Aorta (tissue), 5 donors: ENCODE results near the gene RP2. TPM values are rescaled to one million over a fixed set of nuclear protein-coding genes. Genes with fewer than 3 reads are reported as not detected.

ENCODE experiments used
- ATAC-seq: fragments of 200-7000 bp; cut with Tn5 transposase; one replicate; pipeline ENCODE4 v1.9.1; 2022; ENCODE audit warnings: moderate library complexity; ENCODE audit not compliant: low FRiP score
- DNase-seq, 2 donors: peaks; one replicate each; pipeline ENCODE4 v3.0.0-alpha.2; 2020
- H3K27ac ChIP-seq, 2 donors: one replicate each; pipeline ENCODE4 v1.5.1; 2013; ENCODE audit warnings: low read length in 2 of 2, mild to moderate bottlenecking in 2 of 2, moderate library complexity in 2 of 2, control low read depth in 1 of 2, inconsistent platforms in 1 of 2, low read depth in 1 of 2
- H3K27me3 ChIP-seq, 2 donors: one replicate each; pipeline ENCODE4 v1.6.1; 2013; ENCODE audit warnings: control low read depth in 1 of 2, low read length in 1 of 2, mild to moderate bottlenecking in 1 of 2, moderate library complexity in 1 of 2; ENCODE audit not compliant: insufficient read depth in 2 of 2, control insufficient read depth in 1 of 2
- H3K36me3 ChIP-seq, 2 donors: one replicate each; pipeline ENCODE4 v1.6.1; 2013; ENCODE audit warnings: control low read depth in 1 of 2, low read length in 1 of 2, mild to moderate bottlenecking in 1 of 2; ENCODE audit not compliant: insufficient read depth in 2 of 2, control insufficient read depth in 1 of 2
- H3K4me1 ChIP-seq, 2 donors: one replicate each; pipeline ENCODE4 v1.6.1; 2013; ENCODE audit warnings: low read length in 2 of 2, control low read depth in 1 of 2, mild to moderate bottlenecking in 1 of 2, moderate library complexity in 1 of 2; ENCODE audit not compliant: insufficient read depth in 2 of 2, control insufficient read depth in 1 of 2
- H3K4me3 ChIP-seq, 2 donors: one replicate each; pipeline ENCODE4 v1.5.1; 2013; ENCODE audit warnings: low read length in 2 of 2, control low read depth in 1 of 2, mild to moderate bottlenecking in 1 of 2
- H3K9me3 ChIP-seq: one replicate; pipeline ENCODE4 v1.6.1; 2013; ENCODE audit warnings: mild to moderate bottlenecking, low read length; ENCODE audit not compliant: control insufficient read depth
- WGBS, 2 donors: extraction: QIAGEN DNeasy Blood & Tissue Kit; methylation state at CpG; one replicate each; pipeline ENCODE4 v1.1.7; 2013; 5-methylcytosine and 5-hydroxymethylcytosine counted together
- intact Hi-C, 2 donors: fragments of 100-400 bp; cut with DNase I; formaldehyde crosslinking; loops; one replicate each; pipeline versions ENCODE4 v1.14.2 to v1.15.0; 2022
- polyA plus RNA-seq, 2 donors: library from polyadenylated mRNA; stranded (reverse); fragments of 200-250 nt; gene quantifications; one replicate each; pipeline ENCODE4 v1.2.3, GENCODE V29; 2013
- total RNA-seq, 2 donors: library from RNA; stranded (reverse); fragmentation: NEBNext Ultra II Directional; extraction: Animal tissue kit (Norgen Biotek cat#: 25700); gene quantifications; one replicate each; pipeline ENCODE4 v1.2.1, GENCODE V29; 2021
- donor health status: healthy with polysubstance abuse.
- donor health status: Bipolar disorder and iron deficiency.
- donor health status: DM: no; HTN: no; CAD: no.
- donor health status: DM: no; HTN: no; CAD: no.
- donor health status: DM: yes; HTN: yes; CAD: no.

Gene RP2
- total and polyA plus RNA-seq, 4 donors: 7.0 to 11.0 (median 10.0) TPM

GRCh38 chrX:46805270-46805669 is 31.6 kb upstream of the RP2 start:
- Histone ChIP-seq H3K36me3 (no peaks in the 10 kb centered on the region), H3K4me3 (no peak overlapping the region), H3K27ac (no peak overlapping the region), H3K4me1 (no peaks in the 10 kb centered on the region), H3K9me3 (no peaks in the 10 kb centered on the region), H3K27me3 (peaks cover 0 to 1% of the 10 kb centered on the region in 2 donors)
- 52 to 77% methylated on average over 2 of the region's 2 CpGs for WGBS, 2 donors
- no peak for DNase-seq
- intact Hi-C loops: no loop called here
- no peak for ATAC-seq

- no peak overlapping the region for H3K4me3 ChIP-seq
- 23 to 50% methylated on average over 1 of the region's 1 CpG for WGBS, 2 donors
Observed at GRCh38 chrX:46811121-46811520, 25.7 kb upstream of the RP2 start.

DNA sequence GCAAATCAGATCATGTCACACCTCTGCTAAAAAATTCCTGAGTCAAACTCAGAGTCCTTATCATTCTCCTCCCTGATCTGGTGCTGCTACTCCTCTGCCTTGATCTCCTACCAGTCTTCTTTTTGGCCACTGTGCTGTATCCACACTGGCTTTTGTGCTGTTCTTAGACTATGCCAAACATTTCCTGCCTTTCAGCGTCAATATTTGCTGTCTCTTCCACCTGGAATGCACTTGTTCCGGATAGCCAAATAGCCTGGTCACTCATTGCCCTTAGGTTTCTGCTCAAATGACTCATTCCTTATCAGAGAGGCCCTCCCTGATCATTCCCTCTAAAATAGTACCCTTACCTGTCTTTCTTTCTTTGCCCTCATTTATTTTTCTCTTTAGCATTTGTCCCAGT is 24.4 kb upstream of the RP2 start:
- intact Hi-C loops: no loop called here
- WGBS, 2 donors: 59 to 61% methylated on average over 2 of the region's 2 CpGs
- no peaks in the 10 kb centered on the region for H3K4me1 ChIP-seq
- no peak for DNase-seq
- H3K36me3 ChIP-seq: no peaks in the 10 kb centered on the region
- no peaks in the 10 kb centered on the region for H3K9me3 ChIP-seq
- no peak for ATAC-seq
- no peak overlapping the region for H3K4me3 ChIP-seq
- peaks cover 0 to 1% of the 10 kb centered on the region in 2 donors for H3K27me3 ChIP-seq
- H3K27ac ChIP-seq: no peak overlapping the region

More at GRCh38 chrX:46811121-46811520, 25.7 kb upstream of the RP2 start:
- no peaks in the 10 kb centered on the region for H3K9me3 ChIP-seq
- ATAC-seq: no peak
- no peak overlapping the region for H3K27ac ChIP-seq
- DNase-seq: no peak
- intact Hi-C loops: no loop called here
- H3K27me3 ChIP-seq: peaks cover 0 to 1% of the 10 kb centered on the region in 2 donors
- H3K4me1 ChIP-seq: no peaks in the 10 kb centered on the region
- H3K36me3 ChIP-seq: no peaks in the 10 kb centered on the region

DNA sequence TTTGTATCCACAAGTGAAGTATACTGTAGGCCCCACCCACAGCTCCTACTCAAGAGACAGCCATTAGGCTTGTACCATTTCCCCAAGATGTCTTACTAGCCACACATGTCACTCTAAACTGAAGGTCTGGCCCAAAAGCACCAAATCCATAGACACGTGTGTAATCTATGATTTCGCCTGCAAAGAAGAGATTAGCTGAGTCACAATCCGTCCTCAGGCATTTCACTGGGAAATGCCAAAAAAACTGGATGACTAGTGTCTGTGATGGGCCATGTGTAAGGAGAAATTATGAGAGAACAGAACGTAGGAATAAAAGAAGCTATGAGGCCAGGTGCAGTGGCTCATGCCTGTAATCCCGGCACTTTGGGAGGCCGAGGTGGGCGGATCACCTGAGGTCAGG is 21.9 kb upstream of the RP2 start:
- intact Hi-C loops: no loop called here
- Histone ChIP-seq H3K27me3 (no peaks in the 10 kb centered on the region), H3K4me3 (no peak overlapping the region), H3K4me1 (no peaks in the 10 kb centered on the region), H3K9me3 (no peaks in the 10 kb centered on the region), H3K27ac (no peak overlapping the region), H3K36me3 (no peaks in the 10 kb centered on the region)
- 77 to 90% methylated on average over 7 of the region's 7 CpGs for WGBS, 2 donors
- DNase-seq (no peak), ATAC-seq (no peak)

DNA sequence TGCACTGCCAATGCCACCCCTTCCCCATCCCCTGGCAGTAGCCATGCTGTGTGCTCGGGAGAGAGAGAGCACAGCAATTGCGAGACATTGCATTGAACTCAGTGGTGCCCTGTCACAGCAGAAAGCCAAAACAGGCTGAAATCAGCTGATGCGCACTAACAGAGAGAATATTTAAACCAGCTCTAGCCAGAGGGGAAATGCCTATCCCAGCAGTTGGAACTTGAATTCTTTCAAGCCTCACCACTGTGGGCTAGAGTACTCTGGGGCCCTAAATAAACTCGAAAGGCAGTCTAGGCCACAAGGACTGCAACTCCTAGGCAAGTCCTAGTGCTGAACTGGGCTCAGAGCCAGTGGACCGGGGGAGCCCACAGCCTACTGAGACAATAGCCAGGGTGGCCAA is 17.7 kb upstream of the RP2 start:
- WGBS, 2 donors: 55 to 61% methylated on average over 5 of the region's 5 CpGs
- H3K9me3 ChIP-seq: no peaks in the 10 kb centered on the region
- H3K4me1 ChIP-seq: no peaks in the 10 kb centered on the region
- ATAC-seq: no peak
- intact Hi-C loops: no loop called here
- no peak for DNase-seq
- no peaks in the 10 kb centered on the region for H3K27me3 ChIP-seq
- no peaks in the 10 kb centered on the region for H3K36me3 ChIP-seq
- no peak overlapping the region for H3K4me3 ChIP-seq
- H3K27ac ChIP-seq: no peak overlapping the region

GRCh38 chrX:46820391-46821100 is 16.3 kb upstream of the RP2 start:
- Histone ChIP-seq H3K27me3 (no peaks in the 10 kb centered on the region), H3K9me3 (no peaks in the 10 kb centered on the region), H3K4me3 (no peak overlapping the region), H3K4me1 (no peaks in the 10 kb centered on the region), H3K27ac (no peak overlapping the region), H3K36me3 (no peaks in the 10 kb centered on the region)
- DNase-seq (no peak), ATAC-seq (no peak)
- intact Hi-C loops: no loop called here
- 78 to 96% methylated on average over 4 of the region's 4 CpGs for WGBS, 2 donors

GRCh38 chrX:46823481-46823880 is 13.4 kb upstream of the RP2 start:
- intact Hi-C loops: no loop called here
- no peaks in the 10 kb centered on the region for H3K9me3 ChIP-seq
- WGBS, 2 donors: 49 to 71% methylated on average over 2 of the region's 2 CpGs
- H3K27ac ChIP-seq: no peak overlapping the region
- no peaks in the 10 kb centered on the region for H3K4me1 ChIP-seq
- no peaks in the 10 kb centered on the region for H3K36me3 ChIP-seq
- no peak overlapping the region for H3K4me3 ChIP-seq
- ATAC-seq (no peak), DNase-seq (no peak)
- H3K27me3 ChIP-seq: no peaks in the 10 kb centered on the region

GRCh38 chrX:46831765-46832327 is 5.0 kb upstream of the RP2 start:
- 67 to 80% methylated on average over 6 of the region's 6 CpGs for WGBS, 2 donors
- Histone ChIP-seq H3K36me3 (no peaks in the 10 kb centered on the region), H3K27me3 (no peaks in the 10 kb centered on the region), H3K4me1 (no peaks in the 10 kb centered on the region), H3K27ac (no peak overlapping the region), H3K4me3 (no peak overlapping the region), H3K9me3 (no peaks in the 10 kb centered on the region)
- intact Hi-C loops: no loop called here
- no peak for DNase-seq
- no peak for ATAC-seq
